ENCODE results near the gene KLF1.

KLF1 gene

DNA sequence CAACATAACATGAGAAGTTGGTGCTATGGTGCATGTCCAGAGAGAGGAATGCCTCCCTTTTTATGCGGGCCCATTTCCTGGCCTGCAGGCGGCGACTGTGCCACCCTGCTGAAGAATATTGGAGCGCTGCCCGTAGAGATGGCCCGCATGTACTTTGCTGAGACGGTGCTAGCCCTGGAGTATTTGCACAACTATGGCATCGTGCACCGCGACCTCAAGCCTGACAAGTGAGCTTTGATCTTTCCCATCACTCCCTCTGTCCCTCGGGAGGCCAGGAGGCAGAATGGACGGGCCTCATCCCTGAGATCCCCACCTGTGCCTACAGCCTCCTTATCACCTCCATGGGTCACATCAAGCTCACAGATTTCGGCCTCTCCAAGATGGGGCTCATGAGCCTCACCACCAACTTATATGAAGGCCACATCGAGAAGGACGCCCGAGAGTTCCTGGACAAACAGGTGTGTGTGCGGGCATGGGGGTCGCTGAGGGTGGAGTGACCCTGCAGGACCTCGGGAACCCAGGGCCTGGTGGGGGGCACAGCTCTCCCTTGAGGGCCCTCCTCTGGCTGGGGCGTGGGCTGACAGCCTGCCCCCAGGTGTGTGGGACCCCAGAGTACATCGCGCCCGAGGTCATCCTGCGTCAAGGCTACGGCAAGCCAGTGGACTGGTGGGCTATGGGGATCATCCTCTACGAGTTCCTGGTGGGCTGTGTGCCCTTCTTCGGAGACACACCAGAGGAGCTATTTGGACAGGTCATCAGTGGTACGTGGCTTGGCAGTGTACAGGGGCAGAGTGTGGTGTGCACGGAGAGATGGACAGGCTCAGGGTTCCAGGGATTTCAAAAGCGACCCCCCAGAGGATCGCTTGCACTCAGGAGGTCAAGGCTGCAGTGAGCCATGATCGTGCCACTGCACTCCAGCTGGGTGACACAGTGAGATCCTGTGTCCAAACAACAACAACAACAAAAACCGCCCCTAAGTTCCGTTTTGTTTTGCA, 22.0 kb downstream of the KLF1 start:
- H3K9me3 ChIP-seq (ENCODE audit: severe bottlenecking): no peaks in the 10 kb centered on the region
- DNase-seq (ENCODE audit: low spot score) (no peak), ATAC-seq (ENCODE audit: low read depth) (no peak)
- no peak overlapping the region for H3K4me3 ChIP-seq (ENCODE audit: severe bottlenecking)
- no peaks in the 10 kb centered on the region for H3K36me3 ChIP-seq (ENCODE audit: low read depth)
- no peaks in the 10 kb centered on the region for H3K27me3 ChIP-seq (ENCODE audit: insufficient read depth, poor library complexity, severe bottlenecking)
- TF ChIP-seq, protein P1, sequence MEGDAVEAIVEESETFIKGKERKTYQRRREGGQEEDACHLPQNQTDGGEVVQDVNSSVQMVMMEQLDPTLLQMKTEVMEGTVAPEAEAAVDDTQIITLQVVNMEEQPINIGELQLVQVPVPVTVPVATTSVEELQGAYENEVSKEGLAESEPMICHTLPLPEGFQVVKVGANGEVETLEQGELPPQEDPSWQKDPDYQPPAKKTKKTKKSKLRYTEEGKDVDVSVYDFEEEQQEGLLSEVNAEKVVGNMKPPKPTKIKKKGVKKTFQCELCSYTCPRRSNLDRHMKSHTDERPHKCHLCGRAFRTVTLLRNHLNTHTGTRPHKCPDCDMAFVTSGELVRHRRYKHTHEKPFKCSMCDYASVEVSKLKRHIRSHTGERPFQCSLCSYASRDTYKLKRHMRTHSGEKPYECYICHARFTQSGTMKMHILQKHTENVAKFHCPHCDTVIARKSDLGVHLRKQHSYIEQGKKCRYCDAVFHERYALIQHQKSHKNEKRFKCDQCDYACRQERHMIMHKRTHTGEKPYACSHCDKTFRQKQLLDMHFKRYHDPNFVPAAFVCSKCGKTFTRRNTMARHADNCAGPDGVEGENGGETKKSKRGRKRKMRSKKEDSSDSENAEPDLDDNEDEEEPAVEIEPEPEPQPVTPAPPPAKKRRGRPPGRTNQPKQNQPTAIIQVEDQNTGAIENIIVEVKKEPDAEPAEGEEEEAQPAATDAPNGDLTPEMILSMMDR (IDR thresholded peaks at IDR 0.05; ENCODE audit: poor library complexity, severe bottlenecking): no peak
- H3K4me1 ChIP-seq (ENCODE audit: insufficient read depth, poor library complexity, severe bottlenecking): no peaks in the 10 kb centered on the region
- no peak overlapping the region for H3K27ac ChIP-seq (ENCODE audit: poor library complexity, severe bottlenecking)

DNA sequence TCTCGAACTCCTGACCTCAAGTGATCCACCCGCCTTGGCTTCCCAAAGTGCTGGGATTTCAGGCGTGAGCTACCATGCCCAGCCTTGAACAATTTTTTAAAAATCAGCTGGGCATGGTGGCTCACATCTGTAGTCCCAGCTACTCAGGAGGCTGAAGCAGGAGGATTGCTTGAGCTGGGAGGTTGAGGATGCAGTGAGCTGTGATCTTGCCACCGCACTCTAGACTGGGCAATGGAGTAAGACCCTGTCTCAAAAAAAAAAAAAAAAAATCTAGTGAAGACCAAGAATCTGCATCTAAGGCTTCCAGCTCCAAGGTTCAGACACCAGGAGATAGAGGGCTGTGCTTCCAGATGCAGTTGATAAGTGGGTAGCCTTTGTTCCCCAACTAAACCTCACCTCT, 22.9 kb downstream of the KLF1 start:
- Histone ChIP-seq H3K9me3 (ENCODE audit: severe bottlenecking) (no peaks in the 10 kb centered on the region), H3K4me3 (ENCODE audit: severe bottlenecking) (no peak overlapping the region), H3K4me1 (ENCODE audit: insufficient read depth, poor library complexity, severe bottlenecking) (no peaks in the 10 kb centered on the region), H3K27ac (ENCODE audit: poor library complexity, severe bottlenecking) (no peak overlapping the region), H3K27me3 (ENCODE audit: insufficient read depth, poor library complexity, severe bottlenecking) (no peaks in the 10 kb centered on the region), H3K36me3 (ENCODE audit: low read depth) (no peaks in the 10 kb centered on the region)
- TF ChIP-seq, protein P1 (IDR thresholded peaks at IDR 0.05; ENCODE audit: poor library complexity, severe bottlenecking): no peak
- DNase-seq (ENCODE audit: low spot score): no peak
- no peak for ATAC-seq (ENCODE audit: low read depth)

DNA sequence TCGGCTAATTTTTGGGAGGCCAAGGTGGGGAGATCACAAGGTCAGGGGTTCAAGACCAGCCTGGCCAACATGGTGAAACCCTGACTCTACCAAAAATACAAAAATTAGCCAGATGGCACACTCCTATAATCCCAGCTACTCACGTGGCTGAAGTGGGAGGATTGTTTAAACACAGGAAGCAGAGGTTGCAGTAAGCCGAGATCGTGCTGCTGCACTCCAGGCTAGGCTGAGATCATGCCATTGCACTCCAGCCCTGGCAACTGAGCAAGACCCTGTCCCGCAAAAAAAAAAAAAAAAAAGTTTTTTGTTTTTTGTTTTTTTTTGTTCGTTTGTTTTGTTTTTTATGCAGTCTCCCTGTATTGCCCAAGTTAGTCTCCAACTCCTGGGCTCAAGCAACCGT, 27.5 kb downstream of the KLF1 start:
- H3K36me3 ChIP-seq (ENCODE audit: low read depth): no peaks in the 10 kb centered on the region
- H3K4me3 ChIP-seq (ENCODE audit: severe bottlenecking): no peak overlapping the region
- H3K4me1 ChIP-seq (ENCODE audit: insufficient read depth, poor library complexity, severe bottlenecking): no peaks in the 10 kb centered on the region
- no peaks in the 10 kb centered on the region for H3K27me3 ChIP-seq (ENCODE audit: insufficient read depth, poor library complexity, severe bottlenecking)
- DNase-seq (ENCODE audit: low spot score): no peak
- TF ChIP-seq, protein P1 (IDR thresholded peaks at IDR 0.05; ENCODE audit: poor library complexity, severe bottlenecking): no peak
- H3K27ac ChIP-seq (ENCODE audit: poor library complexity, severe bottlenecking): no peak overlapping the region
- H3K9me3 ChIP-seq (ENCODE audit: severe bottlenecking): no peaks in the 10 kb centered on the region
- ATAC-seq (ENCODE audit: low read depth): no peak

DNA sequence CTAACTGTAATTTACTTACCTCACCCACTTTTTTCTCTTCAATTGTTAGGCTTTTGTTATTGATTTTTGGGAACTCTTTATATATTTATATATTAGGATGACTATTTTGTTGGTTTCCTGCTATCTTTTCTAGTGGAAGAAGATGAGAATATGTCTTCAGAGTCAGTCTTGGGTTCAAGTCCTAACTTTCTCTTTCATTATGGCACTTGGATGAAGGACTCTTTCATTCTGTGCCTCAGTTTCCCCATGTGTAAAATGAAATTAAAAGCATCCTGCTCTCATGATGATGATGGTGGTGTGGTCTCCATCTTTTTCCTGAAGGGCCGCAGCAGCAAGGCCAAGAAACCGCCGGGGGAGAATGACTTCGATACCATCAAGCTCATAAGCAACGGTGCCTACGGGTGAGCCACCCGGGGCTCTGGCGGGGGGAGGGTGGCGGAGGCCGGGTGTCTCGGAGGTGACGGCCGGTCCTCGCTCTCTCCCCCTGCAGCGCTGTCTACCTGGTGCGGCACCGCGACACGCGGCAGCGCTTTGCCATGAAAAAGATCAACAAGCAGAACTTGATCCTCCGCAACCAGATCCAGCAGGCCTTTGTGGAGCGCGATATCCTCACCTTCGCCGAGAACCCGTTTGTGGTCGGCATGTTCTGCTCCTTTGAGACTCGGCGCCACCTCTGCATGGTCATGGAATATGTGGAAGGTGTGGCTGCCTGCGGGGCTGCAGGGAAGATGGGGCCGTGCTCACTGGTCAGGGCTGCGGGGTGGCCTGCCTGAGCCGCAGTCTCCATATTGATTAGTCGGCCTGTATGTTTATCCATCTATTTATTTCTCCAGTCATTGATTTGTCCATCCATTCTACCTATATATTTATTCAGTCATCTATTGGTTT, 28.7 kb downstream of the KLF1 start:
- TF ChIP-seq, protein P1 (IDR thresholded peaks at IDR 0.05; ENCODE audit: poor library complexity, severe bottlenecking): no peak
- H3K9me3 ChIP-seq (ENCODE audit: severe bottlenecking): no peaks in the 10 kb centered on the region
- no peaks in the 10 kb centered on the region for H3K27me3 ChIP-seq (ENCODE audit: insufficient read depth, poor library complexity, severe bottlenecking)
- DNase-seq (ENCODE audit: low spot score) (no peak), ATAC-seq (ENCODE audit: low read depth) (no peak)
- H3K4me1 ChIP-seq (ENCODE audit: insufficient read depth, poor library complexity, severe bottlenecking): no peaks in the 10 kb centered on the region
- no peak overlapping the region for H3K4me3 ChIP-seq (ENCODE audit: severe bottlenecking)
- H3K27ac ChIP-seq (ENCODE audit: poor library complexity, severe bottlenecking): no peak overlapping the region
- H3K36me3 ChIP-seq (ENCODE audit: low read depth): no peaks in the 10 kb centered on the region
